OCI-LY1 (cell line): ENCODE results near the gene ABLIM1.

Experiments used
- H2AFZ ChIP-seq: fragments of 200-600 bp; sonication (generic), shearing (Covaris generic); 2 replicates; pipeline ENCODE4 v1.6.0; 2014; ENCODE audit warnings: antibody characterized with exemption, mild to moderate bottlenecking, low read length
- H3F3A ChIP-seq: fragments of 200-600 bp; sonication (generic), shearing (Covaris generic); 2 replicates; pipeline ENCODE4 v1.6.0; 2014; ENCODE audit warnings: mild to moderate bottlenecking, antibody characterized with exemption, low read length, moderate library complexity; ENCODE audit not compliant: insufficient read depth
- H3K27ac ChIP-seq: fragments of 200-600 bp; sonication (generic); 2 replicates; pipeline ENCODE4 v1.5.1; 2014; ENCODE audit warnings: low read length, mixed run types, mild to moderate bottlenecking, low read depth; ENCODE audit not compliant: poor library complexity, severe bottlenecking
- H3K27me3 ChIP-seq: fragments of 200-600 bp; sonication (generic); 2 replicates; pipeline ENCODE4 v1.6.0; 2014; ENCODE audit warnings: antibody characterized with exemption, mild to moderate bottlenecking, low read length, moderate library complexity; ENCODE audit not compliant: insufficient read depth
- H3K36me3 ChIP-seq: fragments of 200-600 bp; sonication (generic); 2 replicates; pipeline ENCODE4 v1.6.1; 2014; ENCODE audit warnings: mild to moderate bottlenecking, antibody characterized with exemption, low read length, moderate library complexity, mixed read lengths; ENCODE audit not compliant: insufficient read depth
- H3K4me1 ChIP-seq: fragments of 200-600 bp; sonication (generic); 2 replicates; pipeline ENCODE4 v1.5.1; 2014; ENCODE audit warnings: mild to moderate bottlenecking, low read length, moderate library complexity; ENCODE audit not compliant: insufficient read depth, severe bottlenecking
- H3K4me2 ChIP-seq: fragments of 200-600 bp; sonication (generic), shearing (Covaris generic); 2 replicates; pipeline ENCODE4 v1.6.1; 2014; ENCODE audit warnings: low read length
- H3K4me3 ChIP-seq: fragments of 200-600 bp; sonication (generic); 2 replicates; pipeline ENCODE4 v1.5.1; 2014; ENCODE audit warnings: low read length, low read depth, mild to moderate bottlenecking, mixed read lengths; ENCODE audit not compliant: poor library complexity, severe bottlenecking
- H3K79me2 ChIP-seq: fragments of 200-600 bp; shearing (Covaris generic); 2 replicates; pipeline ENCODE4 v1.6.1; 2016; ENCODE audit warnings: mixed run types, low read length, mixed read lengths; ENCODE audit not compliant: insufficient read depth
- H3K9ac ChIP-seq: fragments of 200-600 bp; sonication (generic), shearing (Covaris generic); 2 replicates; pipeline ENCODE4 v1.6.1; 2014; ENCODE audit warnings: mild to moderate bottlenecking, low read length, mixed read lengths
- H3K9me2 ChIP-seq: fragments of 200-600 bp; sonication (generic), shearing (Covaris generic); 2 replicates; pipeline ENCODE4 v1.6.1; 2014; ENCODE audit warnings: low read depth, mild to moderate bottlenecking, low read length, mixed read lengths
- H3K9me3 ChIP-seq: fragments of 200-600 bp; shearing (Covaris generic); 2 replicates; pipeline ENCODE4 v1.6.1; 2014; ENCODE audit warnings: low read length, mixed read lengths
- H4K20me1 ChIP-seq: fragments of 200-600 bp; sonication (generic), shearing (Covaris generic); 2 replicates; pipeline ENCODE4 v1.6.0; 2016; ENCODE audit warnings: mild to moderate bottlenecking, low read length; ENCODE audit not compliant: insufficient read depth
- EZH2 ChIP-seq: fragments of 200-600 bp; sonication (generic), shearing (Covaris generic); IDR thresholded peaks from 2 replicates; pipeline ENCODE4 v1.8.0; 2017; ENCODE audit warnings: borderline replicate concordance, mixed run types, mild to moderate bottlenecking, antibody characterized with exemption, low read length, moderate library complexity, mixed read lengths
- TF ChIP-seq, protein P1 (sequence below): fragments of 200-600 bp; sonication (generic), shearing (Covaris generic); IDR thresholded peaks from 2 replicates; pipeline ENCODE4 v1.5.1; 2017; ENCODE audit warnings: mild to moderate bottlenecking, antibody characterized with exemption, low read length, moderate library complexity, mixed read lengths

Gene ABLIM1

DNA sequence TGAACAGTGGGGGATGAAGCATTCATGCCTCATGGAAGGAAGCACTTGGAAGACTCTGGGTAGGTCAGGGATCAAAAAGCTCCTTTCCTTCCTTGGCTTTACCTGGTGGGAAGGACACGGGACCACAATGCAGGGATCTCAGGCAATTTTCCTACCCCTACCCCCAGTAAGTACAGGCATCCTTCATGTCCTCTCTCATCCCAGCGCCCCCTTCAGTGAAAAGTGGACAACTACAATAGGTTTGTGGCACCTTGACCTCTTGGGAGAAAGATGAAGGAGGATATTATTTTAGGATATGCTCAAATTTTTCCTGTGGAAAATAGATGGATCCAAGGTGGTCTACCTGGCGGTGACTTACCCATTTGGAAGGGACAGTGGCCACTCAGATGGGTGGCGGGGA is 270.3 kb downstream of the ABLIM1 start:
- H3F3A ChIP-seq: no peaks in the 10 kb centered on the region
- H3K9me3 ChIP-seq: no peaks in the 10 kb centered on the region
- no peaks in the 10 kb centered on the region for H3K9me2 ChIP-seq
- no peak overlapping the region for H3K9ac ChIP-seq
- no peaks in the 10 kb centered on the region for H3K4me1 ChIP-seq
- no peaks in the 10 kb centered on the region for H4K20me1 ChIP-seq
- H3K36me3 ChIP-seq: no peaks in the 10 kb centered on the region
- H2AFZ ChIP-seq: no peak overlapping the region
- H3K27me3 ChIP-seq: peaks cover 5% of the 10 kb centered on the region; the same call in 1 of the 2 replicates
- no peak overlapping the region for H3K4me3 ChIP-seq
- H3K79me2 ChIP-seq: no peaks in the 10 kb centered on the region
- TF ChIP-seq, protein P1, sequence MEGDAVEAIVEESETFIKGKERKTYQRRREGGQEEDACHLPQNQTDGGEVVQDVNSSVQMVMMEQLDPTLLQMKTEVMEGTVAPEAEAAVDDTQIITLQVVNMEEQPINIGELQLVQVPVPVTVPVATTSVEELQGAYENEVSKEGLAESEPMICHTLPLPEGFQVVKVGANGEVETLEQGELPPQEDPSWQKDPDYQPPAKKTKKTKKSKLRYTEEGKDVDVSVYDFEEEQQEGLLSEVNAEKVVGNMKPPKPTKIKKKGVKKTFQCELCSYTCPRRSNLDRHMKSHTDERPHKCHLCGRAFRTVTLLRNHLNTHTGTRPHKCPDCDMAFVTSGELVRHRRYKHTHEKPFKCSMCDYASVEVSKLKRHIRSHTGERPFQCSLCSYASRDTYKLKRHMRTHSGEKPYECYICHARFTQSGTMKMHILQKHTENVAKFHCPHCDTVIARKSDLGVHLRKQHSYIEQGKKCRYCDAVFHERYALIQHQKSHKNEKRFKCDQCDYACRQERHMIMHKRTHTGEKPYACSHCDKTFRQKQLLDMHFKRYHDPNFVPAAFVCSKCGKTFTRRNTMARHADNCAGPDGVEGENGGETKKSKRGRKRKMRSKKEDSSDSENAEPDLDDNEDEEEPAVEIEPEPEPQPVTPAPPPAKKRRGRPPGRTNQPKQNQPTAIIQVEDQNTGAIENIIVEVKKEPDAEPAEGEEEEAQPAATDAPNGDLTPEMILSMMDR: peak; percentile 31; the same call in 1 of the 2 replicates
- no peak for TF ChIP-seq EZH2
- no peak overlapping the region for H3K4me2 ChIP-seq
- no peak overlapping the region for H3K27ac ChIP-seq

GRCh38 chr10:114386452-114386851 is 271.6 kb downstream of the ABLIM1 start:
- H3K79me2 ChIP-seq: no peaks in the 10 kb centered on the region
- H4K20me1 ChIP-seq: no peaks in the 10 kb centered on the region
- H3K36me3 ChIP-seq: no peaks in the 10 kb centered on the region
- H3K9ac ChIP-seq: no peak overlapping the region
- TF ChIP-seq, protein P1: no peak
- TF ChIP-seq EZH2: no peak
- H3F3A ChIP-seq: no peaks in the 10 kb centered on the region
- no peaks in the 10 kb centered on the region for H3K9me2 ChIP-seq
- no peak overlapping the region for H3K4me3 ChIP-seq
- H3K27me3 ChIP-seq: peaks cover 5% of the 10 kb centered on the region; the same call in 1 of the 2 replicates
- H3K4me2 ChIP-seq: no peak overlapping the region
- H3K27ac ChIP-seq: no peak overlapping the region
- H3K4me1 ChIP-seq: no peaks in the 10 kb centered on the region
- no peaks in the 10 kb centered on the region for H3K9me3 ChIP-seq
- no peak overlapping the region for H2AFZ ChIP-seq

- H3K9ac ChIP-seq: no peak overlapping the region
- H3K4me2 ChIP-seq: no peak overlapping the region
- no peaks in the 10 kb centered on the region for H3K9me3 ChIP-seq
- TF ChIP-seq EZH2: no peak
- TF ChIP-seq, protein P1: no peak
- no peaks in the 10 kb centered on the region for H3F3A ChIP-seq
- no peaks in the 10 kb centered on the region for H3K4me1 ChIP-seq
- H3K79me2 ChIP-seq: no peaks in the 10 kb centered on the region
- no peak overlapping the region for H3K4me3 ChIP-seq
- H3K27ac ChIP-seq: no peak overlapping the region
- H4K20me1 ChIP-seq: no peaks in the 10 kb centered on the region
- H2AFZ ChIP-seq: no peak overlapping the region
- H3K9me2 ChIP-seq: no peaks in the 10 kb centered on the region
- peaks cover 5% of the 10 kb centered on the region; the same call in 1 of the 2 replicates for H3K27me3 ChIP-seq
- H3K36me3 ChIP-seq: no peaks in the 10 kb centered on the region
Measured at GRCh38 chr10:114385557-114385956, 272.5 kb downstream of the ABLIM1 start.
